Tibial artery (tissue), 4 donors: ENCODE measurements around the gene ALKBH8.
A peak's percentile ranks its signal among the peaks of the same experiment; 100 is the strongest.
"Not testable (repeated sequence)": the region's sequence is repeated elsewhere in the genome, so short reads cannot be mapped to it uniquely, and the experiment has no call there.

ENCODE experiments used
- DNase-seq, 2 donors: peaks; one replicate each; pipeline ENCODE4 v3.0.0-alpha.2; 2019
- H3K27ac ChIP-seq, 2 donors: fragments of 200-600 bp; sonication (generic) in 1 of 2; 1 replicate in 1 of 2; 2 replicates in 1 of 2; pipeline ENCODE4 v1.5.1; 2018 to 2019; ENCODE audit warnings: mild to moderate bottlenecking in 1 of 2
- H3K27me3 ChIP-seq, 2 donors: fragments of 200-600 bp; sonication (generic) in 1 of 2; one replicate each; pipeline versions ENCODE4 v1.5.1 to v1.6.0; 2016 to 2019
- H3K36me3 ChIP-seq, 3 donors: fragments of 200-600 bp; sonication (generic) in 2 of 3; one replicate each; pipeline ENCODE4 v1.5.1; 2016 to 2019; ENCODE audit warnings: mild to moderate bottlenecking in 2 of 3
- H3K4me1 ChIP-seq, 4 donors: fragments of 200-600 bp; sonication (generic) in 2 of 4; 1 replicate in 3 of 4; 2 replicates in 1 of 4; pipeline ENCODE4 v1.5.1; 2016 to 2019
- H3K4me3 ChIP-seq, 2 donors: fragments of 200-600 bp; sonication (generic) in 1 of 2; 1 replicate in 1 of 2; 2 replicates in 1 of 2; pipeline ENCODE4 v1.5.1; 2018 to 2019; ENCODE audit warnings: mild to moderate bottlenecking in 2 of 2
- H3K9me3 ChIP-seq, 3 donors: fragments of 200-600 bp; sonication (generic) in 1 of 3; one replicate each; pipeline ENCODE4 v1.5.1; 2016 to 2019
- intact Hi-C: fragments of 100-400 bp; cut with DNase I; formaldehyde crosslinking; loops from one replicate; pipeline ENCODE4 v1.15.0; 2023; ENCODE audit warnings: low total_unique reads
- TF ChIP-seq, protein P1 (sequence below), 2 experiments: fragments of 200-600 bp in 1 of 2; fragments of 450-650 bp in 1 of 2; IDR thresholded peaks; one replicate each; pipeline ENCODE4 v1.5.1; 2017 to 2019; ENCODE audit warnings: antibody characterized with exemption in 2 of 2, mild to moderate bottlenecking in 1 of 2, moderate library complexity in 1 of 2

ALKBH8 gene

DNA sequence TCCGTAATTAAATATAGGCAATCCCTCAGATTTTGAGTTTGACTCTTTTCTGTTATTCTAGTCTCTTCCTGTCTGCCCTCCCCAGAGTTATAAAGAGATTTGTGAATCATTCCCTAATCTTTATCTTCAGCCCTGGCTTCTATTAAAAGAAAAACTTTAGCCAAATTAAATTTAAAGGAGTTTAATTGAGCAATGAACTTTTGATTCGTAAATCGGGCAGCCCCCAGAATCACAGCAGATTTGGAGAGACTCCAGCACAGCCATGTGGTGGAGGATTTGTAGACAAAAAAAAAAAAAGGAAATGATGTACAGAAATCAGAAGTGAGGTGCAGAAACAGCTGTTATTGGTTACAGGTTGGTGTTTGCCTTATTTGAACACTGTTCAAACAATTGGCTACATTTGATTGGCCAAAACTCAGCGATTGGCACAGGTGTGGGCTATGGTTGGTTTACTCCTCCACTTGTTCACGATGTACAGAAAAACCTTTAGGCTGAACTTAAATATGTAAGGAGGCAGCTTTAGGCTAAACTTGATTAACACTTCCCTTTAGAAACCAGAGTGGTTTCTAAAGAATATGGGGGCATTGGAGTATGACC, 2.3 kb upstream of the ALKBH8 start:
- no peak overlapping the region for H3K4me3 ChIP-seq
- H3K27ac ChIP-seq = no peak overlapping the region
- no peak for DNase-seq
- intact Hi-C loops = loop anchor here (10.0 kb wide), 1 partner anchor 437 kb away; the partner anchor contains the start of gene CUL5
- H3K4me1 ChIP-seq = peaks cover 0 to 25% (median 9%) of the 10 kb centered on the region in 4 donors
- no peaks in the 10 kb centered on the region for H3K27me3 ChIP-seq
- no peaks in the 10 kb centered on the region for H3K9me3 ChIP-seq
- no peaks in the 10 kb centered on the region for H3K36me3 ChIP-seq
- TF ChIP-seq, protein P1, sequence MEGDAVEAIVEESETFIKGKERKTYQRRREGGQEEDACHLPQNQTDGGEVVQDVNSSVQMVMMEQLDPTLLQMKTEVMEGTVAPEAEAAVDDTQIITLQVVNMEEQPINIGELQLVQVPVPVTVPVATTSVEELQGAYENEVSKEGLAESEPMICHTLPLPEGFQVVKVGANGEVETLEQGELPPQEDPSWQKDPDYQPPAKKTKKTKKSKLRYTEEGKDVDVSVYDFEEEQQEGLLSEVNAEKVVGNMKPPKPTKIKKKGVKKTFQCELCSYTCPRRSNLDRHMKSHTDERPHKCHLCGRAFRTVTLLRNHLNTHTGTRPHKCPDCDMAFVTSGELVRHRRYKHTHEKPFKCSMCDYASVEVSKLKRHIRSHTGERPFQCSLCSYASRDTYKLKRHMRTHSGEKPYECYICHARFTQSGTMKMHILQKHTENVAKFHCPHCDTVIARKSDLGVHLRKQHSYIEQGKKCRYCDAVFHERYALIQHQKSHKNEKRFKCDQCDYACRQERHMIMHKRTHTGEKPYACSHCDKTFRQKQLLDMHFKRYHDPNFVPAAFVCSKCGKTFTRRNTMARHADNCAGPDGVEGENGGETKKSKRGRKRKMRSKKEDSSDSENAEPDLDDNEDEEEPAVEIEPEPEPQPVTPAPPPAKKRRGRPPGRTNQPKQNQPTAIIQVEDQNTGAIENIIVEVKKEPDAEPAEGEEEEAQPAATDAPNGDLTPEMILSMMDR (IDR thresholded peaks at IDR 0.05) = no peak

DNA sequence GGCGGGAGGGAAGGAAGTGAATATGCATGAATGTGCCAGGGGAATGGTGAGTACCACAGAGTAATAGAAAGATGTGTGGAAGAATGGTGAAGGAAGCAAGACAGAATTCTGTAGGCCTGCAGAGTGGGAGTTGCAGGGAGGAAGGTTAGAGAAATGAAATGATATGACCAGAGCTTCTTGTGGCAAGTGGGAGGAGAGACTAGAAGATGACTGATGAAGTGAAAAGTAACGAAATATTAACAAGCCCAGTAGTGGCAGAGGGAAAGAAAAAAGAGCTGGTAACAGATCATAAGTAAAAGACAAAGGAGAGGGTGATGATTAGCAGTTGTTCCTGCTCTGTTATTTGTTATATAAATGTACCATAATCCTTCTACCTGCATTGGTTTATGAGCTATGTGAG, 1.0 kb upstream of the ALKBH8 start:
- TF ChIP-seq, protein P1 (IDR thresholded peaks at IDR 0.05) = no peak
- Histone ChIP-seq H3K4me3 (no peak overlapping the region), H3K27me3 (no peaks in the 10 kb centered on the region), H3K27ac (no peak overlapping the region), H3K36me3 (no peaks in the 10 kb centered on the region), H3K4me1 (peaks cover 0 to 27% (median 9%) of the 10 kb centered on the region in 4 donors), H3K9me3 (no peaks in the 10 kb centered on the region)
- no peak for DNase-seq
- intact Hi-C loops = loop anchor here (10.0 kb wide), 1 partner anchor 438 kb away; the partner anchor contains the start of gene CUL5

DNA sequence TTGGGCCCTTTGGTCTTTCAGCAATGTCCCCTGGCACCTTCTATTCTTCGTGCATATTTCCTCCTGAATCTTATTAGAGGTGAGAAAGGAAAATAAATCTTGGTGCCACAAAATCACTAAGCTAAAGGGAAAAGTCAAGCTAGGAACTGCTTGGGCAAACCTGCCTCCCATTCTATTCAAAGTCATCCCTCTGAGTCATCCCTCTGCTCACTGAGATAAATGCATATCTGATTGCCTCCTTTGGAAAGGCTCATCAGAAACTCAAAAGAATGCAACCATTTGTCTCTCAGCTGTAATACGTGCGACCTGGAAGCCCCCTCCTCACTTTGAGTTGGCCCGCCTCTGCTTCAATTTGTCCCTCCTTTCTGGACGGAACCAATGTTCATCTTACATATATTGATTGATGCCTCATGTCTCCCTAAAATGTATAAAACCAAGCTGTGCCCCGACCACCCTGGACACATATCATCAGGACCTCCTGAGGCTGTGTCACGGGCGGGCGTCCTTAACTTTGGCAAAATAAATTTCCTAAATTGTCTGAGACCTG, 493 bp upstream of the ALKBH8 start:
- intact Hi-C loops = loop anchor here (10.0 kb wide), 1 partner anchor 439 kb away; the partner anchor contains the start of gene CUL5
- Histone ChIP-seq H3K4me1 (peaks cover 0 to 27% (median 9%) of the 10 kb centered on the region in 4 donors), H3K4me3 (peak overlapping the region; percentile 68 to 81), H3K27ac (peak overlapping the region; percentile 73 to 78)
- not testable (repeated sequence) for H3K9me3 ChIP-seq, DNase-seq, H3K27me3 ChIP-seq, H3K36me3 ChIP-seq

DNA sequence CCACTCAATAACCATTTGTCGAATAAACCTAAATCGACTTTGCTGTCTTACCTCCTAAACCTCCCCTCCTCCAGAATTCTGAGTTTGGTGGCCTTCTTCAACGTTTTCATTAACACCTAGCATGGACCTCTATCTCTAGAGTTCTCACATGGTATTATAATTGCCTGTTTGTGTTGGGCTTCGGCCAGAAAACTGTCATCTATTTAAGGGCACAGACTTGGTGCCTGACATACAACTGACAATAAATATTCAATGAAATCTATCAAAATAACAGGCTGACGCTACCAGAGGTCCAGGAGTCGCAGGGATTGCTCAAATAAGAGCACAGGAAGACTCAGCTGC, 687 bp downstream of the ALKBH8 start:
- Histone ChIP-seq H3K4me3 (peak overlapping the region; percentile 68 to 81), H3K9me3 (no peaks in the 10 kb centered on the region), H3K27ac (peak overlapping the region; percentile 73 to 78), H3K36me3 (no peaks in the 10 kb centered on the region), H3K4me1 (peaks cover 0 to 27% (median 9%) of the 10 kb centered on the region in 4 donors), H3K27me3 (no peaks in the 10 kb centered on the region)
- intact Hi-C loops = loop anchor here (10.0 kb wide), 1 partner anchor 440 kb away; the partner anchor contains the start of gene CUL5
- TF ChIP-seq, protein P1 (IDR thresholded peaks at IDR 0.05) = no peak
- DNase-seq = no peak

DNA sequence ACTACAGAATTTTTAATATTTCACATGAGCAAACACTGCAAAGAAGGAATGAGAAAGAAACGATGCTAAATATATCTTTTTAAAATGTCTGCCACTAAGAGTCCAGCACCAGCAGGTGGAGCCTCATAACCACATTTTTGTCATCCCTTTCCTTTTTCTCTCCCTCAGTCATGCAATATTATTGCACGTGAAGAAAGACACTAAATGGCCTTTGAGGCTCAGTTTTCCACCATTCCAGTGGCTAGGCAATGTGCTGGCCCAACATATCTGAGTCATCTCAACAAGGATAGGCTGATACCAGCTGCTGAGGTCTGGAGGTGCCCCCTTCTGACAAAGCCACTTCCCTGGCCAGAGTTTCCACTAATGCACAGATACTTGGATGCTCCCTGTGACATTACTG, 1.8 kb downstream of the ALKBH8 start:
- TF ChIP-seq, protein P1 (IDR thresholded peaks at IDR 0.05) = peak; percentile 58
- H3K9me3 ChIP-seq = no peaks in the 10 kb centered on the region
- peaks cover 0 to 11% (median 0%) of the 10 kb centered on the region in 3 donors for H3K36me3 ChIP-seq
- no peak overlapping the region for H3K4me3 ChIP-seq
- intact Hi-C loops = loop anchor here (10.0 kb wide), 1 partner anchor 441 kb away; the partner anchor contains the start of gene CUL5
- H3K27me3 ChIP-seq = no peaks in the 10 kb centered on the region
- DNase-seq = peak in 1 of 2 donors; percentile 32
- peaks cover 0 to 27% (median 9%) of the 10 kb centered on the region in 4 donors for H3K4me1 ChIP-seq
- H3K27ac ChIP-seq = peak overlapping the region; percentile 8 to 73

DNA sequence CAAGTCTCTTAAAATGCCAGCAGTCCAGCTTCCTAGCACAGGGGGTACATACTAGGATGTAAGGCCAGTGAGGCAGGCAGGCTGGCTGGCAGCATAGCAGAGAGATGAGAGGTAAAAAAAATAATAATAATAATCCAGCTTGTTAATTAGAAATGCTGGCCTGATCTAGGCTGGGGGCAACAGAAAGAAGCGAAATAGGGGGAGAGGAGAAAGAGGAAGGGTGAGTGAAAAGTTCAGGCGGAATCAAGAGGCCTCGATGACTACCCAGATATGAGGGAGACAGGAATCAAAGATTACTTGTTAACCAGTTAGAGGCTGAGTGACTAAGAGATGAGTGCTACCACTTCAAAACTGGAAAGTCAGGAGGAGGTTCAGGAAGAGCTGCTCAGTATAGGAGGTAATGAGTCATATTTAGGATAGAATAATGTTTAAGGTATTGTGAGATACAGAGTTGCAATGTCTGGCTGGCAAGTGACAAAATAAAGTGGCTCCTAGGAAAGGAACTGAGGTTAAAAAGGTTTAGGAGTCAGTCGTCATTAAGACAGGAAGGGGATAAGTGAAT, 2.8 kb downstream of the ALKBH8 start:
- Histone ChIP-seq H3K9me3 (no peaks in the 10 kb centered on the region), H3K27ac (peak overlapping the region in 1 of 2 donors; percentile 73), H3K27me3 (no peaks in the 10 kb centered on the region), H3K36me3 (peaks cover 0 to 11% (median 0%) of the 10 kb centered on the region in 3 donors), H3K4me1 (peaks cover 0 to 27% (median 9%) of the 10 kb centered on the region in 4 donors), H3K4me3 (no peak overlapping the region)
- intact Hi-C loops = loop anchor here (10.0 kb wide), 1 partner anchor 442 kb away; the partner anchor contains the start of gene CUL5
- TF ChIP-seq, protein P1 (IDR thresholded peaks at IDR 0.05) = no peak
- DNase-seq = no peak
